HS-5 (cell line): ENCODE measurements around the gene PTTG1.

Experiments used
- DNase-seq: peaks from one replicate; pipeline ENCODE4 v3.0.0-alpha.2; 2012; ENCODE audit warnings: low read depth

The PTTG1 gene

DNA sequence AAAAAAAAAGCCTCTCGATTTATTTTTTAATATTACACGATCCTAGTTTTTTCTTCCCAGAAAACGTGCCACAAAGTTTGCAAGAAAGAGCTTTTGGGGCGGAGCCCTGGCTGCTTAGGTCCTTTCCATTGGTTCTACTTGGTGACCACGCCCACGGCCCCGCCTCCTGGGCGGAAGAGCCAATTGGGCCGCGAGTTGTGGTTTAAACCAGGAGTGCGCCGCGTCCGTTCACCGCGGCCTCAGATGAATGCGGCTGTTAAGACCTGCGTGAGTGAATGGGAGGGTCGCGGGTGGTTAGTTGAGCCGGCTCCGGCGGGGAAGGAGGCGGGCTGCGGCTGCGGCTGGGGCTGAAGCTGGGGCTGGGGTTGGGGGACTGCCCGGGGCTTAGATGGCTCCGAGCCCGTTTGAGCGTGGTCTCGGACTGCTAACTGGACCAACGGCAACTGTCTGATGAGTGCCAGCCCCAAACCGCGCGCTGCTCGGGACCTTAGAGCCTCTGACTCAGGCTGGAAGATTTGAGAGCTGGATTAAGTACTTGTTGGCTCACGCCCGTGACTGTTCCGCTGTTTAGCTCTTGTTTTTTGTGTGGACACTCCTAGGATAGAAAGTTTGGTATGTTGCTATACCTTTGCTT lies at the start of gene PTTG1:
Gene PTTG1 (plus strand): TSS at position 231 of the 634 bp plus-strand sequence. CDS start 458 bp downstream, outside the sequence.
- peak; percentile 89 for DNase-seq

DNA sequence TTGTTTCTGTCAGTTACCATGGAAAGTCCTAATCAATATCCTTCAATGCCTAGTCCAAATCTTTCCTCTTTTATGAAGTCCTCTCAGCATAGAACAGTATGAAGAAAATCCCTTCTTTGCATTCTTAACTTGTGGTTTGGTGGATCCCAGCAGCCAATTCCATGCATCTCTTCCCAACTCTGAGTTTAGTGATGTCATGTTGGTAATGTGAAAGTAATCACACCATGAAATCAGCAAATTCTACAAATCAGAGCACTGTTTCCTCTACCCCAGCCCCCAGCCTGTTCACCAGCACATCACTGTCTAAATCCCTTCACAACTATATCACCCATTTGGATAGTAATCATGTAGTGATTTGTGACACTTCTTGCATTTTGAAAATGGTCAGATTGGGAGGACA lies 46.5 kb upstream of the PTTG1 start:
- no peak for DNase-seq

DNA sequence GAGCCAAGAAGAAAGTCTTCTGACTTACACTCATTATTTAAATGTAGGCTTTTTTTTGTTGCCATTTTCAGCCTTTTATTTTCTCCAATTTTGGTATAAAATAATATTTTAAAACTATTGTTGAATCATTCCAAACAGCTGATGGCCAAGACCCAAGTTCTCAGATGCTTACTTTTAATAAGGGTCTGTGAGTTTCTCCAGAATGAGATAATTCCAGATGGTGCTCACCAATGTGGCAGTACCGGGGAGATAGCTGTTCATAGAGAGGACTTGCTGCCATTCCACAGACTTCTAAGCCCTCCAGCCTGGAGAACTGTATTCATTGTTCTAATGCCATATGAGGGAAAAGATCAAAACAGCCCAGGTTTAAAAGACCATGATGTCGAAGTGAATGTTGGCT lies 46.0 kb upstream of the PTTG1 start:
- no peak for DNase-seq

DNA sequence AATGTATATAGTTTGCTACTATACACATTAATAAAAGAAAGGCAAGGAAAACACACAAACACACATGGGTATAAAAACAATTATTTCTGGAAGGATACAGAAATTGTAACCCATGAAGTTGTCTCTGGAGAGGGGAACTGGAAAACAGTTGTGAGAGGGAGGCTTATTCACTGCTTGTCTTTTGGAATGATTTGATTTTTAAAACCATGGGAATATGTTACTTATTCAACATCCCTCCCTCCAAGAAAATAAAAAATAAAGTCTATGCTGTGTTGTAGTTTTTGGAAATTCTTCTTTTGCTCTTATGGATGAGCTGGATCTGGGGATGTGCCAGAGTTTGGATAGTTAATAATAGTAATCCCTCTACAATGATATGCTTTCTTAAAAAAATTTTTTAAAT lies 45.2 kb upstream of the PTTG1 start:
- DNase-seq, result no peak

DNA sequence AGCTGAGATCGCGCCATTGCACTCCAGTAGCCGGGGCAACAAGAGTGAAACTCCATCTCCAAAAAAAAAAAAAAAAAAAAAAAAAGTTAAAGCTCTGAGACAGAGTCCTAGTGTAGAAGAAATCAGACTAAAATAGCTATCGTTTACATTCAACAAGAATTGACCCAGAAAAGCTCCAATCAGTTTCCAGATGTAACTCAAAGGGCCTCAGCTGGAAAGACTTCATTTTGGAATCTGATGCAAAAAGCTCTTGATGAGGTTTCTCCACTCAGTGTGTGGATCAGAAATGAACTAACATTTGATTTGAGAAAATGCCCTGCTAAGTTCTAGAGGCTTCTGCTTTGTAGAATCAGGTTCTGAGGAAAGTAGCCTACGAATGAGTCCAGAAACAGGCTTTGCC lies 44.0 kb upstream of the PTTG1 start:
- no peak for DNase-seq

DNA sequence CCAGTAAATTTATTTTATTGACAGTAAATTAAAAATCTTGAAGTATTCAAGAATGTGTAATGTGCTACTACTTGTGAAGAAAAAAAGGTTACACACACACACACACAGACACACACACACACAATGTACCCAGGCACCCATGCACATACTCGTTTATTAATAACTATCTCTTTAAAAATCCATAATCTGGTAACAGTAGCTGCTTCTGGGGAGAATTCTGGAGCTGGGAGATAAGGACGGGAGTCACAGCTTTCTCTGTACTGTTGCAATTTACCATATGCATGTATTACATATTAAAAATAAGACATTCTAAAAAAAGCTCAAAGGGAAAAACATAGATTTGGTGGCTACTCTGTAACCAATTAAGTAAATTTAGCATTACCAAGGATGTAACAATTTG lies 43.3 kb upstream of the PTTG1 start:
- no peak for DNase-seq

DNA sequence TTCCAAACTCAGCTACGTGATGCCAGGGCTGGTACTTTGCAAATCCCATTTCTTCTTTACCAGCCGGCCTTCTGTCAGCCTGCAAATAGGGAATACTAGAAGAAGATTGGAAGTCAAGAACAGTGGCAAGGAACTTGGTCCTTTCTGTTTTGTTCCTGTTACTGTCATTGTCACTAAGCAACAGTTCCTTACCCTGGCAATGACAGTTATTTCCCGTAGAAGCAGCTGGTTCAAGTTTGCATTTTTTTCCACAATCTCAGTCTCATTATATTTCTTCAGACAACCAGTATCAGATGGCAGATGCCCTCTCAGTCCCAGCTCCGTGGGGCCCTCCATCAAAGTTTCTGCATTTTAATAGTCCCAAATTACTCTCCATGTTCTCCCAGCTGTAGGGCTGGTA lies 42.1 kb upstream of the PTTG1 start:
- DNase-seq, result no peak

DNA sequence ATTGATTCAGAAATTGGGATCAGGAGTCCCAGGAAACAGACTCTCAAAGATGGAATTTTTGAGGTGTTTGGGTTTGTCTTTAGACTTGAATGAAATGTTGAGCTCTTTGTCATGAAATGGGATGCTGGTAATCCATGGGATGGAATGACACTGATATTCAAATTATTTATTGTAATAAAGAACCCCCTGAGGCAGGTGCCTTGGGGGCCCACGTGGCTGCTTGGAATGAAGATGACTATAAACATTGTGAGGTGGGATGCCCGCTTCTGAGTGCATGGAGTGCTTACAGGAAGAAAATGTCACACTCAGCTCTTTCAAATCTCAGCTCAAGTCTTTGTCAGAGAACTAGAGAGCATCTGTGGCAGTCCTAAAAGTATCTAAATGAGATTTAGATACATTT lies 41.6 kb upstream of the PTTG1 start:
- no peak for DNase-seq

DNA sequence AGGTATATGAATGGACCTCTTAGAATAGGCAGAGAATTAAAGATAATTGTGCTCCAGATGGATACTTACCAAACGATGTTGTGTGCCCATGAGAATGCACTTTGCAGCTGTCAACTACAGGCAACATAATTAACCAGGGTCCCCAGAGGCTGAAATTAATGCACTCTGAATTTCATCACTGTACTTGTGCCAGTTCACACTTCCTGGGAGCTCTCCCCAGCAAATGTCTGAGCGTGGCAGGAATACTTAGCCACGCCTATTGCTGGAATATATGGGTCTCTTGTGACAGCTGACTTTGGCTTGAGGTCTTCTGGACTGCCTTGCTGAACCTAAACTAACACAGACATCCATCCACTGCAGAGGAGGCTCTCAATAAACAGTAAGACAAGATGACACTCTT lies 39.3 kb upstream of the PTTG1 start:
- DNase-seq, result no peak

DNA sequence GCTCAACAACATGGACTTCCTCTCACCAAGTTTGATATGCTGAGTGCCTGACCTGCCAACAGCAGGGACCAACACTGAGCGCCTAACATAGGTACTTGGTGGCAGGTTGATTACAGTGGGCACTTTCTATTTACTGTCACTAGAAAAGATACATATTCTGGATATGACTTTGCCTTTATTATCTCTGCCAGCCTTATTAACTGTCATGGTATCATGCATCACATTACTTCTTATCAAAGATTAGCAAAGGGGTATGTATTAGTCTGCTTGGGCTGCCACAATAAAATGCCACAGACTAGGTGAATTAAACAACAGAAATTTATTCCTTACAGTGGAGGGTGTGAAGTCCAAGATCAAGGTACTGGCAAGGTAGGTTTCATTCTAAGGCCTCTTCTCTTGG lies 37.0 kb upstream of the PTTG1 start:
- DNase-seq, result no peak

DNA sequence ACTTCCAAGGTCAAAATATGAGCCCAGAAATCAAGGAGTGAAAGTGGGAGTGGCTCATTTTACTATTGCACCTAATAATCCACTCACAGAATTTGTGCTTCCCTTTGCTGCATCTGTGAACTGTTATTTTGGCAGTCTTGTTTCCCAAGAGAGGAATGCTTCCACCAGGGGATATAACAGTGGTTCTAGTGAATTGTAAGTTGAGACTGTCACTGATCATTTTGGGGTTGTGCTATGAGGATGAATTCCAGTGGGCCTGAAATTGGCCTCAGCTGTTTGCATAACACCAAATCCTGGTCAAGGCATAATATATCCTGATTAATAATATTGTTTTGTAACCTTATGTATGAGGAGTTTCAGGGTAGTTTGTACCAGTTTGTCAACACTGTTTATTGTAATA lies 36.2 kb upstream of the PTTG1 start:
- no peak for DNase-seq

DNA sequence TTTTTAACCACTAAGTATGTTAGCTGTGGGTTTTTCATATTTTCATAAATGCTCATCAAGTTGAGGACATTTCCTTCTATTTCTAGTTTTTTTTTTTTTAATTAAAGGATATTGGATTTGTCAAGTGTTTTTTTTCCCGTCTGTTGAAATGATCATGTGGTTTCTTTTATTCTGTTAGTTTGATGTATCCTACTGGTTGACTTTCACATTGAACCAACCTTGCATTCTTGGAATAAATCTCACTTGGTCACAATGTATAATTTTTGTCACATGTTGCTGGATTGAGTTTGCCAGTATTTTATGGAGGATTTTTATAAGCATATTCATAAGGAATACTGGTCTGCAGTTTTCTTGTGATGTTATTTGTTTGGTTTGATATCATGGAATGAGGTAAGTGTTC lies 34.2 kb upstream of the PTTG1 start:
- DNase-seq, result no peak

DNA sequence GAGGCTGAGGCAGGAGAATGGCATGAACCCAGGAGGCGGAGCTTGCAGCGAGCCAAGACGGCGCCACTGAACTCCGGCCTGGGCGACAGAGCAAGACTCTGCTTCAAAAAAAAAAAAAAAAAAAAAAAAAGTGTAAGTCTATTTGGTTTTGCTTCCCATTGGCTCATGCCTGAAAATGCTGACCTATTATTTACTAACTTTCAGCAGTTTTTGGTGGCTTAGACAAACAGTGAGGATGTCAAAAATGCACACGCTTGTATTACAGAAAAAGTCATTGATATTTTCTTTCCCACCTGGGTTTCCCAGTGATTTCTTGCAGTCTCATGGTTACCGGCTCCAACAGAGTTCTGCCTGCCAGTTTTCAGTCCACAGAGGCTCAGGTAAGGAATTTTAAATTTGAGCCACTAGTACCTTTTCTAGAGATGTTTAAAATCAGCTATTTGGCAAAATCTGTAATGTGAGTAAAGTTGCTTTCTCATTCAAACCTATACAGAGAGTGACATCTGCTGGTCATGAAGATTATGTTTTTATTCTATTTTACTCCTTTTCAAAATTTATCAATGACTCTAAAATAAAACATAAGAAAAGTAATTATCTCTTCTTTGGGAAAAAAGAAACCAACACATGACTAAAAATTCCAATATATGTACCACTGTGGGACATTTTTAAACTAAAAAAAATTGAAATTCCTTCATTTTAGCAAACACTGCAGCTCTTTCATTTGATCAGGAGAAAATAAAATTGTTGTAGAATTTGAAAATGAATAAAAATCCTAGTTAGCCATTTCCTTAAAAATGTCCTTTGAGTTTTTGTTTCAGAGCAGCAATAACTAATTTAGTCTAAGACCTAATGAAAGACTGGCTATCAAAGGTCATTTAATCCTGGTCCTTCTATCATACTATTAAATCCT lies 30.6 kb upstream of the PTTG1 start:
- peak; percentile 11 for DNase-seq

DNA sequence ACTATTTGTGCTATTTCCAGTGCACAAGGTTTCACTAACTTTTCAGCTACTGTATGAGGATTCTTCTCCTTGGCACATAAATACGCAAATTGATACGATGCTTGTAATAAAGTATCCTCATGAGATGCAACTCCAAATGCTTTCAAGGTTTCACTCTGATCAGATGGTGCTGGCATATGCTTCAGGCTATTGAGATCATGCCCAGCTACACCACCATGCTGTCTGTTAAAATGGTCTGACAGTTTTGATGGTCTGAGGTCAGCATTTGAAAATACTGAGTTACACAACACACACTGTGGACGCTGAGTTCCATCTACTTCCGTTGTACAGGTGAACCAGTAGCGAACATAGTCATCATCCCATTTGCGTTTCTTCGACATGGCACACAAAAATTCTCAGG lies 26.5 kb upstream of the PTTG1 start:
- no peak for DNase-seq

DNA sequence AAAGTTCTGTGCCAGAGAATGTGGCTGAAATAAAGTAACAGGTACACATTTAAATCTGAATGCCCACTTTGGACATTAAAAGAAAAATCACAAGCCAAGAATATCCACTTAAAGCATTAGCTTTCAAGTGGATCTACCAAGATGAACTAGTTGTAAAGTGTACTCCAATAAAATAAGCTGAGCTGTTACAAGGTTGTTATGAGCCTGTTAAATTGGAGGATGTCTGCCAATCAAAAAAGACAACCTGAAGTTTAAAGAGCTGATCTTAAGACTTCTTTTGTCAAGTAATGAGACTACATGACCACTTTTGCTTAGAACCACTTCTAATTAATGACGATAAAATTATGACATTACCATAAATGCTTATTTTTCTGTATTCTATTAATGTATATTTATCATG lies 24.2 kb upstream of the PTTG1 start:
- no peak for DNase-seq

DNA sequence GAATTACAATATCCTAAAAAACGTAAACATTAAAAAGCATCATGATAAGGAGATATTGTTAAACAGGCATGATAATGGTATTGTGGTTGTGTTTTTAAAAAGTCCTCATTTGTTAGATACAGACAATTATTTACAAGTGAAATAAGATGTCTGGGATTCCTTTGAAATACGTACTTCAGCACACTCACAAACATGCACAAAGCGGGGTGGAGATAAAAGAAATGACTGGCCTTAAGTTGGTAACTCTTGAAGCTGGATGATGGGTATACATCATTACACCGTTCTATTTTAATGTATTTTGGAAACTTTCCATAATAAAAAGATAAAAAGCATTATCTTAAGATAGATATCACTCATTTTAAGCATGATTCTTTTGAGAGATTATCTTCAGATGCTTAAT lies 22.8 kb upstream of the PTTG1 start:
- no peak for DNase-seq

DNA sequence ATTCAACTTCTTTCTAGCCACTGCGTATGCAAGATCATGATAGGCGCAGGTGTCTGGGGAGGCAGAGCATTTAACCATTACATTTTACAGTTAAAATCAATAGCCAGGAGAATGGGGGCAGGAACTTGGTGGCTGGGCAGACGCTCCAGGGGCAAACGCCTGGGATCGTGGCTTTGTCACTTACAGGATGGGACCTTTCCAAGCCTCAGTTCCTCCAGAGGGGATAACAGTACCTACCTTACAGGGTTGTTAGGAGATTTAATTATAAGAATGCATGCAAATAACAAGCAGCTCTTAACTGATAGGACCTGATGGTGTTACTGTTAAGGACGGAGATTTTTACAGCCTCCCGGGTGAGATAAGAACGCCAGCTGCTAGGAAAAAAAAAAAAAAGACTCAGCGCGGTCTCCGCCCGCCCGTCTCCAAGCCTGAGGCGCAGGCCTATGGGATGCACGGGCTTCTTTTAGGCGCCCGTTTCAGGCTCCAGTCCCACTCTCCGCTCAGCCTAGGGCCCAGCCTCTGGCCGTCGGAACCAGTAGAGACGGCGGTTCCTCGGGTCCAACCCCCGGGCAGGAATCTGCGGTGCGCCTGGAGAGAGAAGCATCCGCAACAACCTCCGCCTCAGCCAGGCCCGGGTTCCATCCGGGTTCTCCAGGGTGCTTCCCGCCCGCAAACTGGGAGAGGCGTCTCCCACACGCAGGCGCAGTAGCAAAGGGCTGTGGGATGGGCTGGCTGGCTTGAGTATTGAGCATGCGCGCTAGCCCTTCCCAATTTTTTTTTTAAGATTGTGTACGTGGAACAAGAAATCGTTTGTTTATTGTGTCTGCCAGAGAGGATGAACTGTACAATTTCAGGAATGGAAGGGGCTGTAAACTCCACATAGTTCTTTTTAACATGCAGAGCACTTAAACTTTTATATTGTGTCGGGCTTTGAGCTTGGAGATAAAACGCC lies 22.0 kb upstream of the PTTG1 start, which contains the start of gene FAM200C:
Gene FAM200C (minus strand): TSS at position 653 of the 952 bp plus-strand sequence. CDS start 4,564 bp downstream, outside the sequence.
- peak; percentile 73 for DNase-seq

DNA sequence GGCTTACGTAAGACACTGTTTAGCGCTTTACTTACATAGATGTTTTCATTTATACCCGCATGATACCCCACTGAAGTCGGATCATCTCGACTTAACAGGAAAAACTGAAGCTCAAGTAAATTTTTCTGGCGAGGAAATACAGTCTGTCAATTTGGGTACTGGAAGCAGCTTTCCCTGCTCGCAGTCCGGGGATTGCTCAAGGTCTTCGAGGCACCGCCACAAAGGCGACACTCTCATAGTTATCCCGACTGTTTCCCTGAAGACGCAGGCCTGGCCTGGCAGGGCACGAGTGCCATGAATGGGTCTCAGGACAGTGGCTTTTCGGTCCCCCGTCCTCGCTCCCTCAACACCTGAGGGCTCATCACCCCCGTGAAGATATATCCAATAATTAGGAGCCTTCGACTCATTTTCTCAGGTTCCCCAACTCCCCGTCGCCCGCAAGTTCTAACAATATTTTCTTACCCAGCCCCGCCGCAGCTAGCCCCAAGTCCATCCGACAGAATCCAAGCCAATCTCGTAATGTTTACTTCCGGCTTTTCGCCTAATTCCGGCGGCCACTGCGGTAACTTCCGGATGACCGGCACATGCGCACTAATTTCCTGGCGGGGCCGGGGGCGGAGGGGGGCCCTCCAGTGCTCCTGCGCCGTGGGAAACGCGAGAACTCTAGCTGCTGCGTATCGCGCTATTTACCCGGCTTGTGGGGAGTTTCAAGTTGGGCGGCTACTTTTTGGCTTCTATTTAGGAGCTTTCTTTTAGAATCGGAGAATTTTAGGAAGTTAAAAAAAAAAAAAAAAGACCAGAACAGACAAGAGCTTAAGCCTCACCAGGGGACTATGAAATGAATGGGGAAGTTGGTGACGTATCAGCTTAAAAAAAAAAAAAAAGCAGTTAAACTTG lies 2.8 kb upstream of the PTTG1 start, which contains the start of gene SLU7:
Gene SLU7 (minus strand): TSS at position 521 of the 897 bp plus-strand sequence. CDS start 3,787 bp downstream, outside the sequence.
- DNase-seq, result peak; percentile 78

DNA sequence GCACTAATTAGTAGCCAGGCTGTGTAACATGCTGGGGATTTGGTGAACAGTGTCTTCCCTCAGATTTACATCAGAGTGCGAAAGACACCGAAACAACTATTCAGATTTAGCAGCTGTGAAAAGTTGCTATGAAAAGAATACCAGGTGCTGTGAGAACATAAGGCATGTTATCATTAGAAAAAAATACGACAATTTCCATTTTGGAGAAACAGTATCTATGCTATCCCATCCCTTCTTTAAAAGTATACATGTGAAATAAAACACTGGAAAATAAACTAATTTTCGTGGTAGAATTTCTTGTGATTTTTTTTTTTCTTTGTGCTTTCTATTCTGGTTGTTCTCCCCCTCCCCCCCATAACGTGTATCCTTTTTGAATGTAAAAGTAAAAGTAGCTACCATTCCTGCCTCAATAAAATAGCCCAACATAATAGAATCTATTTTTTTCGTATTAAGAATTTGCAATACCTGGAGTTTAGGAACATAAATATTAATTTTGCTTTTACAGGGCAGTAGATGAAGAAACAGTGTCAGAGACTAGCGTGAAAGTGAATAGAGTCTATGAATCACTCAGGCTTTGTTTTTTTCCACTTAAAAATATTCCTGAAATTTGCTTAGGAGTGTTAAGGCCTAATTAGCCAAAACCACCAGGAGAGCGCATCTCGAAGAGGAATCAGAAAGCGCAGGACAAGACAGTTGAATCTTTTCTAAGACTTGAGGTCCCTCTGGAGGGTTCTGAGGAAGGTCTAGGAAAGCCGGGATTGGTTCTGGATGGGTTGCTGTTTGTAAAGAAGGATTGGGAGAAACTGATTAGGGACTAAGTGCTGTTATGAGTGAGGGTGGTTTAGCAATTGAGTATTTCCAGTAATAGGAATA lies 2.0 kb upstream of the PTTG1 start:
- no peak for DNase-seq

DNA sequence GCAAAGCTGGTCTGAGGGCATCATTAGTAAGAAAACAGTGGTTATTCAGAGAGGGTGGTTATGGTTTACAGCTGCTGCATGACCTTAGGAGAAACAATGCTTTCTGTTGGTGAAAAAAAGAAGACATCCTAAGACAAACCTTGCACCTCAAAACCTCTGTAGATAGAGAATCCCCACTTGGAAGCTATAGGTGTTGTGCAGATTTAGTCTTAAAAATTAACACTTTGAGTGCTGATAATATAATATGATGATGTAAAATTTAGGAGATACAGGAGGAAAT lies 1.4 kb upstream of the PTTG1 start:
- no peak for DNase-seq
